ENCODE results near the gene STAC3. TPM values are rescaled to one million over a fixed set of nuclear protein-coding genes. Genes with fewer than 3 reads are reported as not detected.

Gene STAC3
- total RNA-seq, 2 donors from 2014 or later: 4.8 to 20.9 TPM

- WGBS: 91% methylated on average over 19 of the region's 19 CpGs
- intact Hi-C loops (cut with DNase I): no loop called here
- H3K27me3 ChIP-seq (replicated peaks; ENCODE audit: insufficient read depth): no peaks in the 10 kb centered on the region
- no peak overlapping the region for H3K27ac ChIP-seq
- H3K4me1 ChIP-seq (replicated peaks): no peaks in the 10 kb centered on the region
- H3K9me3 ChIP-seq: no peaks in the 10 kb centered on the region
- H3K4me3 ChIP-seq: no peak overlapping the region
- TF ChIP-seq CTCF (IDR thresholded peaks at IDR 0.05): no peak
- TF ChIP-seq POLR2A (IDR thresholded peaks at IDR 0.05): no peak
- no peak for TF ChIP-seq POLR2AphosphoS5 (IDR thresholded peaks at IDR 0.05)
- DNase-seq (ENCODE audit: low spot score): no peak
- H3K36me3 ChIP-seq: peaks cover 6 to 30% of the 10 kb centered on the region in 2 donors
Observed at GRCh38 chr12:57195186-57195585, 55.8 kb downstream of the STAC3 start.

GRCh38 chr12:57194253-57194652 is 56.7 kb downstream of the STAC3 start:
- DNase-seq (ENCODE audit: low spot score): no peak
- H3K27ac ChIP-seq: no peak overlapping the region
- 91% methylated on average over 18 of the region's 18 CpGs for WGBS
- peaks cover 6 to 30% of the 10 kb centered on the region in 2 donors for H3K36me3 ChIP-seq
- no peaks in the 10 kb centered on the region for H3K4me1 ChIP-seq (replicated peaks)
- H3K27me3 ChIP-seq (replicated peaks; ENCODE audit: insufficient read depth): no peaks in the 10 kb centered on the region
- no peaks in the 10 kb centered on the region for H3K9me3 ChIP-seq
- no peak overlapping the region for H3K4me3 ChIP-seq
- TF ChIP-seq CTCF (IDR thresholded peaks at IDR 0.05) (no peak), POLR2AphosphoS5 (IDR thresholded peaks at IDR 0.05) (no peak), POLR2A (IDR thresholded peaks at IDR 0.05) (no peak)
- intact Hi-C loops (cut with DNase I): no loop called here

GRCh38 chr12:57193706-57194245 is 57.2 kb downstream of the STAC3 start:
- H3K9me3 ChIP-seq: no peaks in the 10 kb centered on the region
- intact Hi-C loops (cut with DNase I): no loop called here
- no peak for DNase-seq (ENCODE audit: low spot score)
- 79% methylated on average over 19 of the region's 19 CpGs for WGBS
- peaks cover 6 to 30% of the 10 kb centered on the region in 2 donors for H3K36me3 ChIP-seq
- no peaks in the 10 kb centered on the region for H3K27me3 ChIP-seq (replicated peaks; ENCODE audit: insufficient read depth)
- TF ChIP-seq POLR2AphosphoS5 (IDR thresholded peaks at IDR 0.05): no peak
- no peak for TF ChIP-seq CTCF (IDR thresholded peaks at IDR 0.05)
- no peak for TF ChIP-seq POLR2A (IDR thresholded peaks at IDR 0.05)
- no peaks in the 10 kb centered on the region for H3K4me1 ChIP-seq (replicated peaks)
- H3K27ac ChIP-seq: no peak overlapping the region
- no peak overlapping the region for H3K4me3 ChIP-seq

MicroRNAs encoded within 50 kb of the gene (microRNA counts, 767-probe panel; counts per million panel counts)
- microRNA hsa-miR-1228-3p: 0 to 431 counts per million in 2 donors

Small RNA genes within 50 kb of the gene (microRNA-seq; reads per million reads assigned to microRNA genes)
- not detected for gene MIR1228

Small RNA genes within 50 kb of the gene (small RNA-seq; reads per million reads assigned to genes)
- gene MIR1228: 0.10 to 0.19 reads per million in 2 donors

Other genes starting within 250 kb of the STAC3 start
- 10 to 100 TPM in 1 of 2 donors, 1 to 10 TPM in 1; 5.8 to 15.6 TPM for gene ZBTB39, start 244.6 kb downstream of the STAC3 start, total RNA-seq
- not detected for gene TAC3, start 234.7 kb downstream of the STAC3 start, total RNA-seq
- gene MYO1A, start 201.1 kb downstream of the STAC3 start, total RNA-seq: under 1 TPM; 0.09 to 0.74 TPM
- 10 to 100 TPM; 10.8 to 13.0 TPM for gene NEMP1, start 172.4 kb downstream of the STAC3 start, total RNA-seq
- gene NAB2, start 162.1 kb downstream of the STAC3 start, total RNA-seq: 10 to 100 TPM; 19.0 to 65.5 TPM
- 100 to 1,000 TPM; 124 to 237 TPM for gene STAT6, start 139.8 kb downstream of the STAC3 start, total RNA-seq
- 100 to 1,000 TPM in 1 of 2 donors, 10 to 100 TPM in 1; 53.5 to 198 TPM for gene LRP1, start 122.7 kb downstream of the STAC3 start, total RNA-seq
- not detected for gene LRP1-AS, start 103.6 kb downstream of the STAC3 start, total RNA-seq
- gene NXPH4, start 34.4 kb downstream of the STAC3 start, total RNA-seq: 10 to 100 TPM; 10.2 to 18.1 TPM
- gene SHMT2, start 21.5 kb downstream of the STAC3 start, total RNA-seq: 10 to 100 TPM; 49.6 to 51.4 TPM
- gene R3HDM2, start 179.9 kb upstream of the STAC3 start, total RNA-seq: 10 to 100 TPM; 38.7 to 80.9 TPM
- under 1 TPM; 0.46 to 0.57 TPM for gene INHBC, start 183.6 kb upstream of the STAC3 start, total RNA-seq
- not detected for gene INHBE, start 204.1 kb upstream of the STAC3 start, total RNA-seq
- gene GLI1, start 208.6 kb upstream of the STAC3 start, total RNA-seq: 10 to 100 TPM in 1 of 2 donors, 1 to 10 TPM in 1; 1.7 to 11.5 TPM
- gene ARHGAP9, start 228.7 kb upstream of the STAC3 start, total RNA-seq: 10 to 100 TPM in 1 of 2 donors, 1 to 10 TPM in 1; 3.5 to 13.6 TPM
- 10 to 100 TPM; 67.2 to 90.0 TPM for gene MARS1, start 236.9 kb upstream of the STAC3 start, total RNA-seq

Measured in prostate gland (tissue), 2 donors.